ENCODE results near the gene KLHL8.
"Not testable (repeated sequence)": the region's sequence is repeated elsewhere in the genome, so short reads cannot be mapped to it uniquely, and the experiment has no call there.

KLHL8 gene

GRCh38 chr4:87227751-87228151 lies 7.3 kb upstream of the KLHL8 start:
- DNase-seq, result no peak

GRCh38 chr4:87225936-87226335 lies 5.5 kb upstream of the KLHL8 start:
- no peak for DNase-seq

GRCh38 chr4:87224141-87224923 lies 3.9 kb upstream of the KLHL8 start:
- DNase-seq, result no peak

- DNase-seq, result no peak
These were observed 755 bp downstream of the KLHL8 start for GRCh38 chr4:87219632-87220093.

GRCh38 chr4:87217235-87217763 lies 3.1 kb downstream of the KLHL8 start:
- DNase-seq, result not testable (repeated sequence)

GRCh38 chr4:87216469-87216868 lies 3.9 kb downstream of the KLHL8 start:
- DNase-seq, result no peak

- no peak for DNase-seq
These were observed 6.9 kb downstream of the KLHL8 start for GRCh38 chr4:87213421-87214075.

GRCh38 chr4:87211249-87211952 lies 9.0 kb downstream of the KLHL8 start:
- DNase-seq, result no peak

- no peak for DNase-seq
These were observed 10.7 kb downstream of the KLHL8 start for GRCh38 chr4:87209696-87210095.

GRCh38 chr4:87209182-87209581 lies 11.2 kb downstream of the KLHL8 start:
- DNase-seq, result no peak

GRCh38 chr4:87204559-87204958 lies 15.9 kb downstream of the KLHL8 start:
- no peak for DNase-seq

GRCh38 chr4:87196927-87197326 lies 23.5 kb downstream of the KLHL8 start:
- no peak for DNase-seq

- no peak for DNase-seq
These were observed 24.3 kb downstream of the KLHL8 start for GRCh38 chr4:87196146-87196545.

- no peak for DNase-seq
These were observed 26.3 kb downstream of the KLHL8 start for GRCh38 chr4:87193958-87194675.

GRCh38 chr4:87192145-87192919 lies 28.1 kb downstream of the KLHL8 start:
- DNase-seq, result no peak

GRCh38 chr4:87188932-87189331 lies 31.5 kb downstream of the KLHL8 start:
- no peak for DNase-seq

- DNase-seq, result no peak
These were observed 32.4 kb downstream of the KLHL8 start for GRCh38 chr4:87188048-87188447.

GRCh38 chr4:87185146-87185870 lies 35.1 kb downstream of the KLHL8 start:
- no peak for DNase-seq

- DNase-seq, result no peak
These were observed 39.7 kb downstream of the KLHL8 start for GRCh38 chr4:87180767-87181166.

- DNase-seq, result no peak
These were observed 40.7 kb downstream of the KLHL8 start for GRCh38 chr4:87179751-87180150.

- no peak for DNase-seq
These were observed 45.7 kb downstream of the KLHL8 start for GRCh38 chr4:87174672-87175071.

Measured in NCI-H1105 (cell line).